Right lobe of liver (tissue), 4 donors: ENCODE measurements around the gene CXCL6.

Source experiments
- POLR2A ChIP-seq: fragments of 450-650 bp; IDR thresholded peaks from one replicate; pipeline ENCODE4 v1.6.1; 2017; ENCODE audit warnings: antibody characterized with exemption, mild to moderate bottlenecking
- TF ChIP-seq, protein P1 (sequence below), 4 donors: fragments of 200-600 bp in 3 of 4; fragments of 450-650 bp in 1 of 4; IDR thresholded peaks; one replicate each; pipeline versions ENCODE4 v1.5.1 to v1.8.0; 2016 to 2022; ENCODE audit warnings: antibody characterized with exemption in 4 of 4, mild to moderate bottlenecking in 2 of 4
- donor health status: DM: no; HTN: no; CAD: no.
- donor health status: DM: no; HTN: no; CAD: no.
- donor health status: DM: no; HTN: yes; CAD: no.

- TF ChIP-seq, protein P1, sequence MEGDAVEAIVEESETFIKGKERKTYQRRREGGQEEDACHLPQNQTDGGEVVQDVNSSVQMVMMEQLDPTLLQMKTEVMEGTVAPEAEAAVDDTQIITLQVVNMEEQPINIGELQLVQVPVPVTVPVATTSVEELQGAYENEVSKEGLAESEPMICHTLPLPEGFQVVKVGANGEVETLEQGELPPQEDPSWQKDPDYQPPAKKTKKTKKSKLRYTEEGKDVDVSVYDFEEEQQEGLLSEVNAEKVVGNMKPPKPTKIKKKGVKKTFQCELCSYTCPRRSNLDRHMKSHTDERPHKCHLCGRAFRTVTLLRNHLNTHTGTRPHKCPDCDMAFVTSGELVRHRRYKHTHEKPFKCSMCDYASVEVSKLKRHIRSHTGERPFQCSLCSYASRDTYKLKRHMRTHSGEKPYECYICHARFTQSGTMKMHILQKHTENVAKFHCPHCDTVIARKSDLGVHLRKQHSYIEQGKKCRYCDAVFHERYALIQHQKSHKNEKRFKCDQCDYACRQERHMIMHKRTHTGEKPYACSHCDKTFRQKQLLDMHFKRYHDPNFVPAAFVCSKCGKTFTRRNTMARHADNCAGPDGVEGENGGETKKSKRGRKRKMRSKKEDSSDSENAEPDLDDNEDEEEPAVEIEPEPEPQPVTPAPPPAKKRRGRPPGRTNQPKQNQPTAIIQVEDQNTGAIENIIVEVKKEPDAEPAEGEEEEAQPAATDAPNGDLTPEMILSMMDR (IDR thresholded peaks at IDR 0.05) = no peak
- TF ChIP-seq POLR2A = no peak
These were observed 3.2 kb downstream of the CXCL6 start for GRCh38 chr4:73839715-73840114.
